ENCODE data around the gene AUNIP.

AUNIP gene

DNA sequence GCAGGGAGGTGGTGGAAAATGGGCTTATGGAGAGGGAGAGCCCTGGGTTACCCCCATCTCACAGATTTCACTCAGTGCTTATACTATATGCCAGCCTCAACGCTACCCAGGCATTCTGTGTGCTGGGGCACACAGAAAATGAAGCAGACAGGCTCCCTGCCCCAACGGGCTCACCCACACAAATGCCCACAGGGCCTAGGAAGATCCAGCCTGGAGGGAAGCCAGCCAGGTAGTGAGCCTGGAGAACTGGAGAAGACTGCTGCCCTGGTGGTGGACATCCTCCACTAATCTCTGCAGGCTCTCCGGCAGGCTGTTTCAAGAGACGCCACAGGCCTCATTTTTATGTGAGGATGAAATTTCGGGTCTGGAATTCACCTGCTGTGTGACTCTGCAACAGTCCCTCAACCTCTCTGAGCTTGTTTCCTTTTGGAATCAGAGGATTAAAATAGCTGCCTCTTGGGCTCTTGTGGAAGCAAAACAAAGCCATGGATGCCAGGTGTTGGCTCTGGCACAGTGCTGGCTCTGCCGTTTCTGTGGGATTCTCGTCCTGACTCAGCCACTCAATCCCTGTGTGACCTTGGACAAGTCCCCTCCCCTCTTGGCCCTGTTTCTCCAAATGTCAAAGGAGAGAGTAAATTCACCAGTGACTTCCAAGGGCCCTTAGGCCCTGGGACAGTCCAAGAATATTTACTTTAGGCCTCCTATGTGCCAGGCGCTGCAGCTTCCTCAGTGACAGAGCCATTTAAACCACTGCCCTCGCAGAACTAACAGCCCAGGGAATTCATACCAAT, 12.6 kb upstream of the AUNIP start:
- no peak overlapping the region for H3K27ac ChIP-seq
- TF ChIP-seq ZFX (IDR thresholded peaks at IDR 0.05; ENCODE audit: borderline replicate concordance), result no peak
- TF ChIP-seq, protein P1, sequence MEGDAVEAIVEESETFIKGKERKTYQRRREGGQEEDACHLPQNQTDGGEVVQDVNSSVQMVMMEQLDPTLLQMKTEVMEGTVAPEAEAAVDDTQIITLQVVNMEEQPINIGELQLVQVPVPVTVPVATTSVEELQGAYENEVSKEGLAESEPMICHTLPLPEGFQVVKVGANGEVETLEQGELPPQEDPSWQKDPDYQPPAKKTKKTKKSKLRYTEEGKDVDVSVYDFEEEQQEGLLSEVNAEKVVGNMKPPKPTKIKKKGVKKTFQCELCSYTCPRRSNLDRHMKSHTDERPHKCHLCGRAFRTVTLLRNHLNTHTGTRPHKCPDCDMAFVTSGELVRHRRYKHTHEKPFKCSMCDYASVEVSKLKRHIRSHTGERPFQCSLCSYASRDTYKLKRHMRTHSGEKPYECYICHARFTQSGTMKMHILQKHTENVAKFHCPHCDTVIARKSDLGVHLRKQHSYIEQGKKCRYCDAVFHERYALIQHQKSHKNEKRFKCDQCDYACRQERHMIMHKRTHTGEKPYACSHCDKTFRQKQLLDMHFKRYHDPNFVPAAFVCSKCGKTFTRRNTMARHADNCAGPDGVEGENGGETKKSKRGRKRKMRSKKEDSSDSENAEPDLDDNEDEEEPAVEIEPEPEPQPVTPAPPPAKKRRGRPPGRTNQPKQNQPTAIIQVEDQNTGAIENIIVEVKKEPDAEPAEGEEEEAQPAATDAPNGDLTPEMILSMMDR (IDR thresholded peaks at IDR 0.05), result no peak

DNA sequence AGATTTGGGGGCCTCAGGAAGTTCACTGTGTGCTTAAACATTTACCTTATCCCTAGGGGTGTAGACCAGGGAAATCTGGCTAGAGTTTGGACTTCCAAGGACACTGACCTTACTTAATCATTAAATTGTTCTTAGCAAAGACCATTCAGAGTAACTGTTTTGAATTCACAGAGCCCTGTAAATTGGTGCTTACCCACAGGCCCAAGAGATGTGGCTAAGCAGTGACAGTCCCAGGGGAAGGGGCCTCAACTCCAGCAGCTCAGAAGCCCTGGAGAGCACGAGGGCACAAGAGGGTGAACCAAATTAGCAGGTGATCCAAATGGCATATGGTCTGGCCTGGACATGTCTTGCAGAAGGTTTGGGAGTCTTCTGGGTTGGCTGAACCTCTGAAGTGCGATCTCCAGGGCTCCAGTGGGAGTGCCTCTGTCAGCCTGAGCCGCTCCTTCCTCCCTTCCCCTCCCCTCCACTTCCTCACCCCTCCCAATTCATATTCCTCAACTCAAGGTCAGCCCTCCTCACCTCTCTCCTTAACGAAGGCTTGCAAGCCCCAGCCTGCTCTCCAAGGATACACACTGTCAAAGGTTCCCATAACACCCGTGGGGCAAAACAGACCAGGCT, 11.9 kb upstream of the AUNIP start:
- no peak overlapping the region for H3K27ac ChIP-seq
- TF ChIP-seq, protein P1 (IDR thresholded peaks at IDR 0.05), result no peak
- TF ChIP-seq ZFX (IDR thresholded peaks at IDR 0.05; ENCODE audit: borderline replicate concordance), result no peak

DNA sequence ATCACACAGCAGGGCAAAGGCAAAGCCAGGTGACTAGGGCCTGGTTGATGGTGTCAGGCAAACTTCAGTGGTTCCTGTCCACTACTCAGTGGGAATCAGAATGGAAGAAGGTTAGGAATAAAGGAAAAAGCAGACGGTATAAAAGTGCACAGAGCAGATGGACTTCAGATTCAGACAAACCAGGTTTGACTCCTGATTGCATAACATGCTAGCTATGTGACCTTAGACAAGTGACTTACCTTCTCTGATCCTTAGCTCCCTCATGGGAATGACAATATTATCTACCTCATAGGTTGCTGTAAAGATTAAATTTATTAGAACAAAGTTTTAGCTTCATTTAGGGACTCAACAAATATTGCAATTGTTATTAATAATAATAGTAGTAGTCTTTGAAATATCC, 11.4 kb upstream of the AUNIP start:
- TF ChIP-seq, protein P1 (IDR thresholded peaks at IDR 0.05), result no peak
- no peak for TF ChIP-seq ZFX (IDR thresholded peaks at IDR 0.05; ENCODE audit: borderline replicate concordance)
- no peak overlapping the region for H3K27ac ChIP-seq

DNA sequence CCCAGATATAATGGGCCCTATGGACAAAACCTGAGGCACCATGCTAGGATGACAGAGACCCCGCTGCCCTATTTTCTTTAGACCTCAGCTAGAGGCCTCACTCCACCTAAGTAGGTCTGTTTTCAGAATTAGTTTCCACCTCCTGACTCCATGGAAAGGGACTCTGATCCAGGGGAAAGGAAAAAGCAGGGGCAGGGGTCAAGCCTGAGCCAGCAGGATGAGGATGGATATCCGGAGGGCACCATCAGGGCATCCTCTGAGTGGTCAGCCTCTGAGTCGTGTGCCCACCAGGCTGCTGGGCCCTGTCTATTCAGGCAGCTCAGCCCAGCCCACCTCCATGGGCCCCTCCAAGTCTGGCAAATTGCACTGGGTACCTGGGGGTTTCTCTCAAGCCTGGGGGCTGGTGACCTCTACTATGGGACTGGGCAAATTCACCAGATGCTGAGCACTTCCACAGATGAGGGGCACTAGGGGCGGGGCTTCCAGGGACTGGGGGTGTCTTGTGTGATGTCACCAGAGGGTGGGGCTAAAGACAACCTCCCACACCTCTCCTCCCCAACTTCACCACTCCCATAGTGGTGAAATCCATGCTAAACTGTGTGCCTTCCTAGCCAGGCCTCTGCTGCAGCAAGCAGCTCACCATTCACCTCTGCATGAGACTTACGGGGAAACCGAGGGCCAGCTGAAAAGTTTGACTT, 10.8 kb upstream of the AUNIP start:
- TF ChIP-seq ZFX (IDR thresholded peaks at IDR 0.05; ENCODE audit: borderline replicate concordance), result no peak
- TF ChIP-seq, protein P1 (IDR thresholded peaks at IDR 0.05), result no peak
- no peak overlapping the region for H3K27ac ChIP-seq

DNA sequence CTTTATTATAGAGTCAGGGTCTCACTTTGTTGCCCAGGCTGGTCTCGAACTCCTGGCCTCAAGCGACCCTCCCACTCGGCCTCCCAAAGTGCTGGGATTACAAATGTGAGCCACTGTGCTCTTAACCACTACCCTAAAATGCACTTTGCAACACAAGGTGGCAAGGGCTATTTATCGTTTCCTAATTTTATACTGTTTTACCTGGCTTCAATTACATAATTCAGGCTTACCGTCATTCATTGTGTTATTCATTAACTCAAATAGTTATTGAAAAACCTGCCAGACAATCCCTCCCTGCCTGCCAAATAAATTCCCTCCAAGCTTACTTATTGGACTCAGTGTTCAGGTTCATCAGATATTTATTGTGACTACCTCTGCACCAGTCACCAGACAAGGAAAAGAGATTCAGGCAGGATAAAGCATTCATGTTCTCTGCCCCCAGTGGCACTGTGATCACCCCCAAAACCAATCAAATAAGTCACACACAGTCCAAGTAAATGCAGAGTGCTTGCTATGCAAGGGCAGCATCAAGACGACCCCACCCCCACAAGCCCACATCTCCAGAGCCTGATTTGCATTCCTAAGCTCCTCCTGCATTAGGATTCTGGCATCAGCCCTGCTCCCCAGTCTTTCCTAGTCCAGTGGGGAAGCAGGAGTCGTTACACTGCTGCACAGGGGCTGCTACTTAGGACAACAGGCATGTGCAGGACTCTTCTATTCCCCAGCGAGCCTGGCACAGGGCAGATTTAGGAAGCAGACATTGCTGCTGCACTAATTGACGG, 8.1 kb upstream of the AUNIP start:
- H3K27ac ChIP-seq, result peak overlapping the region; percentile 82

DNA sequence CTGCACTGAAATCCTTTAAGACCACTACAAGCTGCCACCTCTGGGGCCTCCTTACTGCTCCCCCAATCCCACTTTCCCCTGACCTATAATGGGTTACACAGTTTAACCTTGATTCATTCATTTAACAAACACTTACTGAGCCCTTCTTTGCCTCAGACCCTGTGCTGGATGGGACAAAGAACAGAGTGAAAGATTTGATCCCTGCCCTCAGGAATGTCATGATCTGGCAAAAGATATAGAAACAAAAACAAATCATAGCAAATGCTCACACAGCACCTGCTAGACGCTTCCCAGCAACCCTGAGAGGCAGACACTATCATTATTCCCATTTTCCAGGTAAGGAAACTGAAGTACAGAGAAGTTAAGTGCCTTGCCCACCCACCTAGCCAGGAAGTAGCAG, 7.0 kb upstream of the AUNIP start:
- H3K27ac ChIP-seq, result peak overlapping the region; percentile 82
- TF ChIP-seq, protein P1 (IDR thresholded peaks at IDR 0.05), result no peak
- TF ChIP-seq ZFX (IDR thresholded peaks at IDR 0.05; ENCODE audit: borderline replicate concordance), result no peak

More for the DNA sequence above, 8.1 kb upstream of the AUNIP start:
- TF ChIP-seq, protein P1 (IDR thresholded peaks at IDR 0.05), result no peak
- TF ChIP-seq ZFX (IDR thresholded peaks at IDR 0.05; ENCODE audit: borderline replicate concordance), result no peak
